ENCODE data around the gene ADAMTSL1.

DNA sequence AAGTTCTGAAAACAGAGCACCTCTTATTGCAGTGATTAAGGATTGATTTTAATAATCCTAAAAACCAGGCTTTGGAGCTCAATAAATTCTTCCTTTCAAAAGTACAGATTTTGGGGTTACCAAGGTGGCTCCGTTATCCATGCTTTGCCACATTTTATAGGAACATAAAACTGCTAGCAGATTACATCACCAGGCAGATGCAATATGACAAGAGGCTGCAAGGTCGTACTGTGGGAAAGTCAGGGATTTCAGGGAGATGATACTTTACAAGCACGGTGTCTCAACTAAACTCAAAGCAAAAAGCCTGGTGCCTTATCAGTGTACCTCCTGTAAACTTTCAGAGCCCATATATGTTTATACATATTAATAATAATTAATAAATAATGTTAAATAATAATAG, 28.6 kb downstream of the ADAMTSL1 start:
- TF ChIP-seq MYC (IDR thresholded peaks at IDR 0.05; ENCODE audit: borderline replicate concordance, low read length), result no peak
- TF ChIP-seq, protein P1, sequence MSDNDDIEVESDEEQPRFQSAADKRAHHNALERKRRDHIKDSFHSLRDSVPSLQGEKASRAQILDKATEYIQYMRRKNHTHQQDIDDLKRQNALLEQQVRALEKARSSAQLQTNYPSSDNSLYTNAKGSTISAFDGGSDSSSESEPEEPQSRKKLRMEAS (IDR thresholded peaks at IDR 0.05), result no peak
